Measurements from ENCODE around the gene WNT11.
"Not testable (repeated sequence)": the region's sequence is repeated elsewhere in the genome, so short reads cannot be mapped to it uniquely, and the experiment has no call there.

WNT11 gene

DNA sequence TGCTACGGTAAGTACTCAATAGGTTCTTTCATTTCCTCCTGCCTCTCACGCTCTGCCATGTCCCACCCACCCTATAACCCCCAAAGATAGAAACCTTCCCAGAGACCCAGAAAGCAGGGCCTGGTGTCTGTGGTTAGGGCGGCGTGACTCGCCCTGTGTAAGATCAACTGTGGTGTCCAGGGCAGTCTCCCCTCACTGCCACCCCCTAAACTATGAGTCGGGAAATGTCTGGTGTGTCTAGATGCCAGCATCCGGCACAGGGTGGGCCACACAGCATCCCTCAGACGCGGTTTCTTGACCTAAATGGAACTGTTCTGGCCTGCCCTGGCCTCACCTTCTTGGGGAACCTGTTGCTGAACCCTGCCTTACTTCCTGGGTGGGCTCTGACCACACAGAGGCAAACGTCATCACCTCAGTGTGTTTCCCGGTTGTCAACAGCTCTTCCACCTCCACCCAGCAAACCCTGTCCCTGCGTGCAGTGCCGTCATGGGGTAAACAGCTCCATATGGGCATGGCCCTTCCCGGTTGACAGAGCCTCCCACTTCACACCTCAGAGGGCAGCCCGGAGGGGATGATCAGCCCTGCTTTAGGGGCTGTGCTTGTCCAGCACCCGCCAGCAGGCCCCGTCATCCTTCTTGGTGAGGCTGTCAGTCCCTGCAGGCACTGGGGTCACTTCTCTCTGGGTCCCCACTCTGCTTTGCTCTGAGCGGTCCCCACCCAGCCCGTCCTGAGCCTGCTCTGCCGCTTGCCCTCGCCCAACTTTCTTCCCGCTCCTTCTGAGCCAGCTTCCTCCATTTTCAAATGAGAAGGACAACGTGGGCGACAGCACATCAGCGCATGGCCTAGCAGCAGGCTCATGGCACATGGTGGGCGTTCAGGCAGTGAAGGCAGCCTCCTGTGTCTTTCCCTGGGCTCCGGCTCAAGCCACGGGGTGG lies 6.0 kb downstream of the WNT11 start:
- DNase-seq, result no peak

DNA sequence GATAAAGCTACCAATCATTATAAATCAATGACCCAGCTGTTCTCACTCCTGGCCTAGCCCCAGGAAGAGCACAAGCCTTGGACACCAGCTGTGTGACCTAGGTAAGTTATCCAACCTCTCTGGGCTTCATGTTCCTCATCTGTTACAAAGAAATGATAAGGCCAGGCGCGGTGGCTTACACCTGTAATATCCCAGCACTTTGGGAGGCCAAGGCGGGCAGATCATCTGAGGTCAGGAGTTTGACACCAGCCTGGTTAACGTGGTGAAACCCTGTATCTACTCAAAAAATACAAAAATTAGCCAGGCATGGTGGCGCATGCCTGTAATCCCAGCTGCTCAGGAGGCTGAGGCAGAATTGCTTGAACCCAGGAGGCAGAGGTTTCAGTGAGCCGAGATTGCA lies 7.6 kb downstream of the WNT11 start:
- DNase-seq, result not testable (repeated sequence)

DNA sequence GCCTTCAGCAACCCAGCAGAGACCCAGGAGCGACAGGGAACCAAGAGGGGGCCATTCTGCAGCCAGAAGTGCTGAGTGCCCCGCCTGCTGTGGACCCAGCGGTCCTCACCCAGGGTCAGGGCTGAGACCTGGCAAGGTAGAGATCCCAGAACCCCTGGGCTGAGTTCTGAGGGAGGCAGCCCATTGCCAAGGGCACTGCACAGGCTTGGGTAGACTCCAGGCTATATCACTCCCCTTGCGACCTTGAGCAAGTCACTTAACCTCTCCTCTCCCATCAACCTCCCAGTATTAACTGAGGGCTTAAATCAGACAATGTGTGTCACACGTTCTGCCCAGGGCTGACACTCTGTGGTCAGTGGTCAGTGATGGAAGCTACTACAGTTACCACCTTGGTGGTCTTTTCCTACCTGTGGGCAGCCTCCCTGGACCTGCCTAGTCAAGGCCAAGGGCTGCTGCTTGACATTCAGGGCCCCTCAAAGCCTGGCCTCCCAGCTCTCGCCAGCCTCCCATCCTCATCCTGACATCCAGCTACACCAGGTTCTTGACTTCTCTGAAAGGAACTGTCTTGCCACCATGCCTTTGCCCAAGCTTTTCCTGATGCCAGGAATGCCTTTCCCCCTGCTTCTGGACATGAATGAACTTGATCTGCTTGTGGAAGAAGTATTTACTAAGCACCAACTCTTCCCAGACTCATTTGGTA lies 8.2 kb downstream of the WNT11 start:
- DNase-seq, result no peak

DNA sequence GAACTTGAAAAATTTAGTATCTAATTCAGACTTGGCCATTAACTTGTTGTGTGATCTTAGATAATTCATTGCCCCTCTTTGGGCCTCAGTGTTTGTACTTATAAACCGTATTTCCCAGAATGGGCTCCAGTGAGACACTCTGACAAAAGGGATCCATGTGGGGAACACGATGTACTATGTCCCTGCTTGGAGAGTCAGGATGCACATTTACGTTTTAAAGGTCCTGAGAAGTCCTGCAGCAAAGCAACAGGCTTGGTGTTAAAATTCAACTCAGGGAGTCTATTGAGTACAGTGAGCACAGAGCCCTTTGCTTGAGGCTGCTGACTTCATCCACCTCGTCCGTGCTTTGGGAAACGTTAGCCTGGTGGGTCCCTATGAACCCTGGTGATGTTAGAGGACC lies 9.0 kb downstream of the WNT11 start:
- DNase-seq, result no peak

DNA sequence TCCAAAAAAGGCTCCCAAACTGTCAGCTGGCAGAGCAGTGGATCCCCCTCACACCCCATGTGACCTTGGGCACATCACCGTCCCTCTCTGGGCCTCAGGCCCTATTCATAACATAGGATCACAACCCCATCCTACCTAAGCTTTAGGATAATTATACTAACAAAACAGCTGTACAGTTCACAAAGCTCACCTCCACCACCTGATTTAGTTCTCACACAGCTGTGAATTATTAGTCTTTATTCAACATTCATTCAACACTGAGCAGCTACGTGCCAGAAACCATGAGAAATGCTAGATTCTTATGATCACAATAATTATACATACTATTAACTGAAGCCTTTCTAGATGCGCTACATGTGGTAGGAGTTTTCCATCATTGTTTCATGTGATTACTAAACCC lies 9.5 kb downstream of the WNT11 start:
- no peak for DNase-seq

DNA sequence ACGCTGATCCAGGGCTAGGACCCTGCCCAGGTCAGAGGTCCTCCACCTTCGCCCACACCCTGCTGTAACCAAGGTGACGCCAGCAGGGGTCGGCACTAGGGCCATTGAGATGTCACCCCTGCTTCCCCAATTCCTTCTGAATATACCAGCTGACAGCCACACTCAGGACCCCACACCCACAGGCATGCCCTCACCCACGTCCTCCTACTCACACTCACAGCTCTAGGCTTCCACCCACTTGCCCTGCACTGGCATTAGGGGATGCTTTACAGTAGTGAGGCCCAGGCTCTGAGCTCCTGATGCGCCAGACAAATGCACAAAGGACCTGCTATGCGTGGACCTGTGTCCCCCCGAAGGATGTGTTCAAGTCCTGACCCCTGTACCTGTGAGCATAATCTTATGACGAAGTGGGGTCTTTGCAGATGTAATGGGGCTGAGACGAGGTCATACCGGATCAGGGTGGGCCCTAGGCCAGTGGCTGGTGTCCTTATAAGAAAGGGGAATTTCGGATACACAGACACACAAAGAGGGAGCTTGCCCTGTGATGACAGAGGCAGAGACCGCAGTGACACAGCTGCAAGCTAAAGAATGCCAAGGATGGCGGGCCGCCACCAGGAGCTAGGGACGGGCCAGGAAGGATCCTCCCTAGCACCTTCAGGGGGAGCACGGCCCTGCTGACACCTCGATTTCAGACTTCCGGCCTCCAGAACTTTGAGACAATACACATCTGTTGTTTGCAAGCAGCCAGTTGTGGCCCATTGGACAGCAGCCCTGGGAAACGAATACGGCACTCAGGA lies 11.2 kb downstream of the WNT11 start:
- DNase-seq, result no peak

DNA sequence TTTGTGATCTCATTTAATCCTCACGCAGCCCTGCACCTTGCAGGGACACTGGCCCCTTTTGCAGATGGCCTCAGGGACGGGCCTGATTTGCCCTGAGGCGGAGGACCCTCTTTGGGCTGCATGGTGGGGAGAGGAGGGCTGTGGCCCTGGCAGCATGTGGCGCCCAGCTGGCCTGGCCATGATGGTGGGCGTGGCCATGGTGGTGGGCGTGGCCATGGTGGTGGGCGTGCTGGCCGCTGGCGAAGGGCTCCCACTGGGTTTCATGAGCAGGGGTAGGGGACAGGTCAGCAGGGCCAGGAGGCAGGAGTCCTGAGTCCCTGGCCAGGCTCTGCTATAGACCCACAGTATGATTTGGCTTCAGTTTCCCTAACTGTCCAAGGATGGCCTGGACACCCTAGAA lies 13.1 kb downstream of the WNT11 start:
- no peak for DNase-seq

DNA sequence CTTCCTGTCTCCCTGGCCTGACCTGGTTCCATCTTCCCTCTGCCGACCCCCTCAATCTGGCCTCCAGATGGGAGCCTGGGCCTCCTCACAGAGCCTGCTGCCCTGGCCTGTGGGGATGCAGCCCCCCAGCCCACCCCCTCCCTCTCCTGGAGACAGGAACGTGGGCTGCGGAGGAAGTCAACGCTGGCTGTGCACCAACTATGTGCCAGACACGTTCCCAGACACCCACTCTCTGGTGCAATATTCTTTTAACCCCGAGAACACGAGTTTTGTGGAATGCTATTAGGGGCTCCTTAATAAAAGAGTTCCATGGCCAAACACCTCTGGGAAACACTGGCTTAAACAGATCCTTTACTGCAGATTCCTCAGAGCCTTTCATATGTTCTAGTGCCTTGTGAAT lies 15.9 kb downstream of the WNT11 start:
- DNase-seq, result no peak

DNA sequence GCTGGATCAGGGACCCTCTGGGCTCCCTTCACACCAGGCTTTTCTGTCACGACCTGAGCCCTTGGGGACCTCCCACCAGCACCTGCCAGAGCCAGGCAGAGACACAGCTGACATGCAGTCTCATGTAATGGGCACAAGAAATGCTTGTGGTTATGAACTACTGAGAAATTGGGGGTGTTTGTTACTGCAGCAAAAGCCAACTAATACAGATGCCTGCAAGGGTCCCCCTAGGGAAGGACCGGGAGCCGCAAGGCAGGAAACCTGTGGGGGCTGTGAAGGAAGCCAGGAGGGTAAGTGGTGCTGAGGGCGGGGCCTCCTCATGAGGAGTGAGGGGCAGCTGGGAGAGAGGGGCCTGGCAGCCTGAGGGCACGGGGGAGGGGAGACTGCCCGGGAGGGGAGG lies 16.6 kb downstream of the WNT11 start:
- DNase-seq, result no peak

DNA sequence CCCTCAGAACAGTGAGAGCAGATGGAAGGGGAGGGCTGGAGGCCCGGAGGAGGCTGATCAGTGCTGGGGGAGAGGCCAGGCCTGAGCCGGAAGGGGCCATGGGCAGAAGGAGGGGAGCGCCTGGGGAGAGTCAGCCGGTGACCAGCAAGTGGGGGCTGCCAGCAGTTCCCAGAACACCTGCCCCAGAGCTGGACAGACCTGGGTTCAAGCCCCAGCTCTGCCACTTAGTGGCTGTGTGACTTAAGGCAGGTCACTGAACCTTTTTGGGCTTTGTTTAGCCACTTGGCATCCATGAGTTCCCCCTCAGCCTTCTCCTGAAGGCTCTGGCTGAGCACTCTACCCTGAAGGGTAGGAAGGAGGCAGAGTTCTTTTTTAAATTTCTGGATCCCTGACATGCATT lies 17.4 kb downstream of the WNT11 start:
- DNase-seq, result no peak

DNA sequence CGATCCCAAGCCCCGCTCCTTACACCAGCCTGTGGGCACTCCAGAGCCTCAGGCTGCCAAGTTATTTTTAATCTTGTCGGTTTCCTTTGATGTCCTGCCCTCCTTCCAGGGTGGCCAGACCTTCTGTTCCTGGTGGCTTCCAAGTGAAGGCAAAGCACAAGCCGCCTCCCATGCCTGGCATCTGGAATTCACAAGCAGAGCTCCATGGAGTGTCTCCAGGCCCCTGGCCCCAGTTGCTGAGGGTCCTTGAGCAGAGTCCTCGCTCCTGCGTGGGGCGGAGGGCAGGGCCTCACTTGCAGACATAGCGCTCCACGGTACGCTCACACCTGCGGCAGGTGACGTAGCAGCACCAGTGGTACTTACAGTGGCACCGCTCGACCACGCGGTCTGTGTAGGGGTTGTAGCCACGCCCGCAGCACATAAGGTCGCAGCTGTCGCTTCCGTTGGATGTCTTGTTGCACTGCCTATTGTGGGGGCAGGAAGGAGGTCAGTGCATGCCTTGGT lies 19.5 kb downstream of the WNT11 start:
- no peak for DNase-seq

DNA sequence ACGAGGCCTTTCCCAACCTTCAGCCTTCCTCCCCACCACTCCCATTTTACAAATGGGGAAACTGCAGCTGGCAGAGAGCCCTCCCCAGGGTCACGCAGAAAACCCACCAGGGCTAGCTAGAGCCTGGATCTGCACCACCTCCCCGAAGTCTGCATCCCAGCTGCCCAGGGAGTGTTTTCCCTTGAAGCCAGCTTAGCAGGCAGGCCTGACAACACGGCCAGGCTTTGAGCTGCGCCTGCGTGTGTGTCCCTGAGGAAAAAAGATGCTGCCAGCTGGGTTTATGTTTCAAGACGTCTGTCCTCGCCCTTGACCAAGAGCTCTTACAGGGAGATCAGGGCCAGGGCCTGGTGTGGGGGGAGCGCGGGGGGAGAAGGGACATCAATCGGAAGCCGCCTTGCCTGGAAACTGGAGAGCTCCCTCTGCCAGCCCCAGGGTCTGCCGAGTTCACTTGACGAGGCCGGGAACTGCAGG lies 20.3 kb downstream of the WNT11 start:
- no peak for DNase-seq

DNA sequence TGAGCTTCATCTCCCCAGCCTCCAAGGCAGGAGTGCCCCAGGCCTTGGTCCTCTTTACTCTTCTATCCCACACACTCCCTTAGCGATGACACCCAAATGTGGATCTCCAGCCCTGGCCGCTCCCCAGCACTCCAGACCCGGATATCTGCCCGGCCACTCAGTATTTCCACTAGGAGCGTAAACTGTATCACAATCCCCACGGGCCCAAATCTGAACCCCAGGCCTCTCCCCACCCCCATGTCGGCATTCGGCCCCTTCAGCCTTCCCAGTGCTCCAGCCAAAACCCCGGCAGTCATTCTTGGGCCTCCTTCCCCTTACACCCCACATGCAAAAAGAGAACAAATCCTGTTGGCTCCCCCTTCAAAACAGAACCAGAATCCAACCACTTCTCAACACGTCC lies 20.8 kb downstream of the WNT11 start:
- DNase-seq, result no peak

DNA sequence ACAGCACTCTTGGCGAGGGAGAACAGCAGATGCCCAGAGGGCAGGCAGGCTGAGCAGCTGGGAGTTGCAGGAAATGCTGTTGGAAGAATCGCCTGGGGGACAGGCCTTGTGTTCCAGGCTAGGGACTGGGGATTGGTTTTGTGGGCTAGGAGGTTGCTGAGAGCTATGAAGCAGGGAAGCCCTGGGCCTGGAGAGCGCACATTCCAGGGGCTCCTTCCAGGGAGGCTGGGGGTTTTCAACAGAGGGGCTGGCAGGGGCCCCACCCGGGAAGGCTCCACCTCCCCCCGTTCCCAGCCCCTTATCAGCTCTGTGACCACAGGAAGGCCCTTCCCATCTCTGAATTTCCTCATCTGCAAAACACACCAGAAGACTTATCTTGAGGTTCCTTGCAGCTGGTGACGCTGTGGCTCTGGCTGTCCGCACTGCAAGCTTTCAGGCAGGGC lies 21.7 kb downstream of the WNT11 start:
- DNase-seq, result no peak

DNA sequence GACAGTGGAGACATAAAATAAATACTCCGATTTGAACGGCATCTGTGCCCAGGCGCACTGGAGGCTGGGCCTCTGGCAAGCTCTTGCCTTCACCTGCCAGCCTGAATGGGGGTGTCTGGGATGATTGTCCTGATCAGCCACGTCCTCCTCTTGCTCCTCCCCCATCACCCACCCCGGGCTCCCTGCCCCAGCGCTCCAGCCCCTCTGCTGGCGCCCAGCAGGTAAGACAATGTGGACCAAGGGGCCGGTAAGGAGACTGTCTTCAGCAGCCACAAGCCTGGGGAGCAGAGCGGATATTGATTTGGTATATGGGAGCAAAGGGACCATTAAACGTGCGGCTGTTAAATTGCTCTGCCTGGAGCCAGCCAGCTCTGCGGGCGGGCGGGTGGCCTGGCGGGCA lies 24.9 kb downstream of the WNT11 start:
- no peak for DNase-seq

DNA sequence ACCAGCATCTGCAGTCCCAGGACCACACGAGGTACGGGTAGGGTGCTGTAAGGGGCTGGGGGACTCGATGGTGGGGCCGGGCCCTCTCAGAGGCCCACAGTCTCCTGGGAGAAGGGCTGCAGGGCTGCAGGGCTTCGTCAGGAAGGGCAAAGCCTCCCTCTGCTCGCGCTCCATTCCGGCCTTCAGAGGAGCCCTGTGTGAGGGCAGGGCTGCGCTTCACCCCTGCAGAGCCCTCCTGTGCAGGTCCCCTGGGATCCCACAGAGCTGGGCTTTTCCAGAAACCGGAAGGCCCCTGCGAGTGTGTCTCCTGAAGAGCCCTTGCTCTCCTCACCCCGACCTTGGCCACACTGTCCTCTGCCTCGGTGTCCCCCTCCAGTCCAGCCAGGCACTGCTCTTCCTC lies 27.2 kb downstream of the WNT11 start:
- no peak for DNase-seq

DNA sequence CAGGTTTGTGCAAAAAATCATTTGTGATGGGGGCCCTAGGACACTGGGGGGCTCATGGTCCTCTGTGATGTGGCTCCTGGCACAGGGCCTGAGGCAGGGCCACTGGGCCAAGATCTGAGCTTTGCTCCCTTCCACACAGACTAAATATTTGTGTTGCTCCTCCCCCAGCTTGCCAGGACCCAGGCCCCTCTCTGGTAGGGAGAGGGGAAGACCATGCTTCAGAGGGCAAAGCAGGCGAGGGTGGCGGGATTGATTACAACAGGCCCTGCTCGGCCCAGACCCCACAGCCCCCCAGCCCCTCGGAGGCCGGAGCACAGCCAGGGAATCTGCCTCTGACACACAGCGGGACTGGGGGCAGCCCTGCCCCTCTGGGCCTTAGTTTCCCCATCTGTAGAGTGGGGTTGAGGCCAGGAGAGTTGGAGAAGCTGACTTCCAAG lies 29.0 kb downstream of the WNT11 start:
- no peak for DNase-seq

DNA sequence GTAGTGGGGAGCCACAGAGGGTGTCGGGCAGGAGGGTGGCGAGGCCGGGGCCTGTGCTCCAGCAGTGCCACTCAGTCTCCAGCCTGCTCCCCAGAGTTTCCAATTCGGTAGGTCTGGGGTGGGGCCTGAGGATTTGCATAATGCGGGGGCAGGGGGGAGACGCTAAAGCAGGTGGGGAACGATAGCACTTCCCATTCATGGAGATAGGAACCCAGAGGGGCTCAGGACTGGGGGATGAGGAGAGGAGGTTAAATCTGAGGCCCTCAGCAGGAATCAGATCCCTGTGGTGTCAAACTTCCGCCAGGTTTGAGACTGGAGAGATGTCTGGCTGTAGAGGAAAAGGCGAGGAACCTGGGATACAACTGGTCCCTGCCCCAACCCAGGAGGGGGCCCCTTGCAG lies 29.8 kb downstream of the WNT11 start:
- DNase-seq, result no peak

DNA sequence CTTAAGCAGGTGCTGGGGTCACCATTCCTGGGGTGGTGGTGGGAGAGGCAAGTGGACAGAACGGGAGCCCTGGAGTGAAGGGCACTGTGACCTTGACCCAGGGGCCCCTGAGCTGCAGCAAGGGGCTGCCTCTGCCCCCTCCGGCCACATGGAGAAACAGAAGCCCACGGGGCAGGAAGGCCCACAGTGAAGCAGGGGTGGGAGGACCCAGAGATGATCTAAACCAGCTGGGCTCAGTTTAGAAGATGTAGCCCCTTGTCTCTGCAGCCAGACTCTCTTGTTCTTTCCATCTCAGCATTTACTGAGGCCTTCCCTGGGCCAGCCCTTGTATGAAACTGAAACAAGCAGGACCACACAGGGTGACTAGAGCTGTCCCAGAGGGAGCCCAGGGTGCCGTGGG lies 30.5 kb downstream of the WNT11 start:
- no peak for DNase-seq

DNA sequence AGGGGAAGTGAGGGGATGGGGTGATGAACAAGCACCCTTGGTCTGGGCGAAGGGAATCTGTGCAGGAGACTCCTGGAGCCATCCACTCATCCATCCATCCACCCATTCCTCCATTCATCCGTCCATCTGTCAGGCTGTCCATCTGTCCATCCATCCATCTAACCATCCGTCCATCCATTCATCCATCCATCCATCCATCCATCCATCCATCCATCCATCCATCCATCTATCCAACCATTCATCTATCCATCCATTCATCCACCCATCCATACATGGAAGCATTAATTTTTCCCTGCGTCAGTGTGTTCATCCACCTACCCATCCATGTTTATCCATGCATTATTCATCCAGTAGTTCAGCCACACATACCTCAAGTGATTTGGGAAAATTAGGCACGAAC lies 32.0 kb downstream of the WNT11 start:
- DNase-seq, result no peak

DNA sequence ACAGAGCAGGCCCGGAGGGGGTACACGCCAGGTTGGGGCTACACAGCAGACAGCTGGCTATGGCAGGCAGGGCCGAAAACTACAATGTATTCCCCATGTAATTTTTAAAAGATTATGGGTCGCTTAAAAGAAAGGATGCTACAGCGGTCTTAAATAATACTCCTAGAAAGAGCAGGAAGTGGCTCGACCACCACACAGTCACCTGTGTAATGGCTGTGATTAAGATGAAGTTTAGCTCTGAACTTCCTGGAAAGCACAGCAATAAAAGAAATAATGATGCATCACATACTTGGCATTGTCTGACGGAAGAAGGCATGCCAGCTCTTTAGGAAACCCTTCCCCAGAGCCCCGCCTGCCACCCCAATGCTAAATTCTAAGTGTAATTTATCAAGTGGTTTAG lies 32.6 kb downstream of the WNT11 start:
- no peak for DNase-seq

DNA sequence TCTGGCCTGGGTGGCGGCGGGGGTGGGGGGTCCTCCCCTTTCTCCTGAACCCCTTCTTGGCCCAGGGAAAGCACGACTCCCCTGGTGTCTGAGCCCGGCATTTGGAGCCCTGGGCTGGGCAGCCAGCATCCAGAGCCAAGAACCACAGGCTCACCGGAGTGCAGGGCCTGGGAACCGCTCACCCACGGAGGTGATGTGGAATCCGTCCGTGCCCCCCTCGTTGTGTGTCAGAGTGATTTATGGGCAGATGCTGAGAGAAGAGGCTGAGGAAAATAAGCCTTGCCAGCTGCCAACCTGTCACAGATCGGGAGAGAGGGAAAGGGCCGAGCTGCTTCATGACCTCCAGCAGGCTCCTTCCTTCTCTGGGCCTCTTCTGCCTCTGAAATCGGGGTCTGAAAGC lies 33.7 kb downstream of the WNT11 start:
- no peak for DNase-seq

DNA sequence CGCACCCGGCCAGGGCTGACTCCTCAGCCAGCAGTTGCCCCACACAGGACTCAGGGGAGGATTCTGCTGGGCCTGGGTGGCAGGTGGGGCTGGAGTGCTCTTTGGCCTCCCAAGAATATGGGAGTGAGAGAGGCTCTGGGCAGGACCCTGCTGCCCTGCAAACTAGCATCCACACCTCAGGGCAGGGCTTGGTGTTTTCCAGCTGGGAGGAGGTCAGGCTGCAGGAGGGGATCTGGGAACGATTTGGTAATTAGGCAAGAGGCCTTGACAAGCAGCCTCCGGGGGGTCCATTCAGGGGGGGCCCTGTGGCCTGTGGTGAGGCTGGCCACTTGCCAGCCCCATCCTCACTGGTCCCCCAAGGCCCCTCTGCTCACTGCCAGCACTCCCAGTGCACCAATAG lies 35.8 kb downstream of the WNT11 start:
- no peak for DNase-seq
